H9 (cell line): ENCODE measurements around the gene TJP3. TPM values are rescaled to one million over a fixed set of nuclear protein-coding genes. Genes with fewer than 3 reads are reported as not detected.
A peak's percentile ranks its signal among the peaks of the same experiment; 100 is the strongest.

Experiments
- DNase-seq: peaks from one replicate; pipeline ENCODE4 v3.0.0-alpha.2; 2017
- H2AFZ ChIP-seq: one replicate; pipeline ENCODE4 v1.6.1; 2013; ENCODE audit warnings: mild to moderate bottlenecking, low read length, control low read depth, moderate library complexity
- H2AK5ac ChIP-seq: 2 replicates; pipeline ENCODE4 v1.6.1; 2013; ENCODE audit warnings: low read length, control low read depth, mixed read lengths; ENCODE audit not compliant: insufficient read length
- H2BK120ac ChIP-seq: one replicate; pipeline ENCODE4 v1.6.1; 2013; ENCODE audit warnings: low read depth, mild to moderate bottlenecking, low read length, control low read depth, inconsistent platforms; ENCODE audit not compliant: poor library complexity, severe bottlenecking
- H2BK12ac ChIP-seq: 2 replicates; pipeline ENCODE4 v1.6.1; 2013; ENCODE audit warnings: low read length, control low read depth, mixed read lengths, low read depth; ENCODE audit not compliant: insufficient read length
- H2BK15ac ChIP-seq: 2 replicates; pipeline ENCODE4 v1.6.1; 2013; ENCODE audit warnings: low read depth, low read length, control low read depth
- H2BK20ac ChIP-seq: one replicate; pipeline ENCODE4 v1.6.1; 2013; ENCODE audit warnings: low read depth, mild to moderate bottlenecking, low read length, control low read depth, inconsistent platforms; ENCODE audit not compliant: poor library complexity, severe bottlenecking
- H2BK5ac ChIP-seq: 2 replicates; pipeline ENCODE4 v1.6.1; 2013; ENCODE audit warnings: low read length, control low read depth, mixed read lengths; ENCODE audit not compliant: insufficient read length
- H3K14ac ChIP-seq: 2 replicates; pipeline ENCODE4 v1.6.1; 2013; ENCODE audit warnings: low read length, control low read depth; ENCODE audit not compliant: insufficient read depth
- H3K18ac ChIP-seq: 2 replicates; pipeline ENCODE4 v1.6.1; 2013; ENCODE audit warnings: low read depth, mild to moderate bottlenecking, mixed read lengths, low read length, control low read depth; ENCODE audit not compliant: insufficient read length
- H3K23ac ChIP-seq: 2 replicates; pipeline ENCODE4 v1.6.1; 2013; ENCODE audit warnings: low read length, control low read depth, mixed read lengths, low read depth; ENCODE audit not compliant: insufficient read length
- H3K23me2 ChIP-seq: 2 replicates; pipeline ENCODE4 v1.6.1; 2013; ENCODE audit warnings: low read depth, mild to moderate bottlenecking, mixed read lengths, low read length, control low read depth; ENCODE audit not compliant: insufficient read length, poor library complexity, severe bottlenecking
- H3K27ac ChIP-seq: 2 replicates; pipeline ENCODE4 v1.5.1; 2013; ENCODE audit warnings: low read length, control low read depth, mixed read lengths, low read depth; ENCODE audit not compliant: insufficient read length
- H3K27me3 ChIP-seq: 2 replicates; pipeline ENCODE4 v1.6.1; 2013; ENCODE audit warnings: low read length, control low read depth, inconsistent platforms; ENCODE audit not compliant: insufficient read depth
- H3K4ac ChIP-seq: 2 replicates; pipeline ENCODE4 v1.6.1; 2013; ENCODE audit warnings: low read depth, mild to moderate bottlenecking, control low read depth, inconsistent platforms, low read length, moderate library complexity
- H3K4me1 ChIP-seq: 2 replicates; pipeline ENCODE4 v1.6.1; 2013; ENCODE audit warnings: low read length, control low read depth, inconsistent platforms; ENCODE audit not compliant: insufficient read depth
- H3K4me2 ChIP-seq: 2 replicates; pipeline ENCODE4 v1.6.1; 2013; ENCODE audit warnings: low read length, control low read depth, mixed read lengths; ENCODE audit not compliant: insufficient read length, insufficient read depth
- H3K56ac ChIP-seq: 2 replicates; pipeline ENCODE4 v1.6.1; 2013; ENCODE audit warnings: low read depth, mild to moderate bottlenecking, mixed read lengths, low read length, control low read depth; ENCODE audit not compliant: insufficient read length
- H3K79me1 ChIP-seq: 2 replicates; pipeline ENCODE4 v1.6.1; 2013; ENCODE audit warnings: low read depth, mild to moderate bottlenecking, moderate library complexity, low read length, control low read depth, inconsistent platforms; ENCODE audit not compliant: insufficient read depth, poor library complexity, severe bottlenecking
- H3K79me2 ChIP-seq: 2 replicates; pipeline ENCODE4 v1.6.1; 2013; ENCODE audit warnings: low read length, control low read depth, inconsistent platforms; ENCODE audit not compliant: insufficient read depth
- H3K9ac ChIP-seq: 2 replicates; pipeline ENCODE4 v1.6.1; 2013; ENCODE audit warnings: low read length, control low read depth, mixed read lengths; ENCODE audit not compliant: insufficient read length; ENCODE audit errors: extremely low read depth
- H3K9me3 ChIP-seq: one replicate; pipeline ENCODE4 v1.6.1; 2013; ENCODE audit warnings: low read depth, low read length, inconsistent platforms; ENCODE audit not compliant: control insufficient read depth
- H3T11ph ChIP-seq: one replicate; pipeline ENCODE4 v1.6.1; 2013; ENCODE audit warnings: mild to moderate bottlenecking, low read length, control low read depth, inconsistent platforms
- H4K20me1 ChIP-seq: one replicate; pipeline ENCODE4 v1.6.1; 2013; ENCODE audit not compliant: control insufficient read depth, insufficient read length, insufficient read depth
- H4K5ac ChIP-seq: 2 replicates; pipeline ENCODE4 v1.6.1; 2013; ENCODE audit warnings: low read depth, mild to moderate bottlenecking, mixed read lengths, low read length, control low read depth; ENCODE audit not compliant: insufficient read length
- H4K8ac ChIP-seq: replicated peaks from 2 replicates; pipeline ENCODE4 v1.6.1; 2013; ENCODE audit warnings: low read length, control low read depth, mixed read lengths, low read depth; ENCODE audit not compliant: insufficient read length
- H4K91ac ChIP-seq: 2 replicates; pipeline ENCODE4 v1.6.1; 2013; ENCODE audit warnings: low read depth, mild to moderate bottlenecking, moderate library complexity, mixed read lengths, low read length, control low read depth; ENCODE audit not compliant: insufficient read length
- H3K27ac Mint-ChIP-seq, 3 experiments: 2 replicates in 2 of 3; 3 replicates in 1 of 3; pipeline ENCODE4 v1.8.0; 2020 to 2021; ENCODE audit warnings: mixed read lengths in 3 of 3, mild to moderate bottlenecking in 1 of 3, moderate library complexity in 1 of 3
- H3K27me3 Mint-ChIP-seq: 2 replicates; pipeline ENCODE4 v1.8.0; 2021; ENCODE audit warnings: low read depth, mild to moderate bottlenecking, moderate library complexity, mixed read lengths
- H3K36me3 Mint-ChIP-seq, 3 experiments: 2 replicates in 2 of 3; 3 replicates in 1 of 3; pipeline ENCODE4 v1.8.0; 2020 to 2021; ENCODE audit warnings: low read depth in 3 of 3, mixed read lengths in 3 of 3; ENCODE audit not compliant: insufficient read depth in 1 of 3
- H3K4me1 Mint-ChIP-seq, 2 experiments: 2 replicates each; pipeline ENCODE4 v1.8.0; 2020; ENCODE audit warnings: mixed read lengths in 2 of 2
- H3K4me3 Mint-ChIP-seq, 2 experiments: 2 replicates in 1 of 2; 3 replicates in 1 of 2; pipeline ENCODE4 v1.8.0; 2020 to 2021; ENCODE audit warnings: mild to moderate bottlenecking in 2 of 2, mixed read lengths in 2 of 2, moderate library complexity in 1 of 2
- H3K9me3 Mint-ChIP-seq, 2 experiments: 2 replicates in 1 of 2; 3 replicates in 1 of 2; pipeline ENCODE4 v1.8.0; 2020; ENCODE audit warnings: mild to moderate bottlenecking in 2 of 2, mixed read lengths in 2 of 2, moderate library complexity in 1 of 2
- CTCF ChIP-seq: fragments of 200-600 bp; sonication (generic); conservative IDR thresholded peaks from 3 replicates; pipeline ENCODE4 v1.8.0; 2021; ENCODE audit warnings: antibody characterized with exemption, mild to moderate bottlenecking
- WGBS: extraction: QIAGEN DNeasy Blood & Tissue Kit; methylation state at CpG from one replicate; pipeline ENCODE4 v1.1.7; 2013; ENCODE audit warnings: missing lambda C conversion rate, low lambda C conversion rate, mixed read lengths; ENCODE audit not compliant: insufficient read length; ENCODE audit errors: extremely low coverage; 5-methylcytosine and 5-hydroxymethylcytosine counted together
- total RNA-seq: library from RNA; stranded (reverse); gene quantifications from 2 replicates; pipeline ENCODE4 v1.2.1, GENCODE V29; 2021

The TJP3 gene
- total RNA-seq, 1 experiment from 2014 or later, result 27.3 TPM

DNA sequence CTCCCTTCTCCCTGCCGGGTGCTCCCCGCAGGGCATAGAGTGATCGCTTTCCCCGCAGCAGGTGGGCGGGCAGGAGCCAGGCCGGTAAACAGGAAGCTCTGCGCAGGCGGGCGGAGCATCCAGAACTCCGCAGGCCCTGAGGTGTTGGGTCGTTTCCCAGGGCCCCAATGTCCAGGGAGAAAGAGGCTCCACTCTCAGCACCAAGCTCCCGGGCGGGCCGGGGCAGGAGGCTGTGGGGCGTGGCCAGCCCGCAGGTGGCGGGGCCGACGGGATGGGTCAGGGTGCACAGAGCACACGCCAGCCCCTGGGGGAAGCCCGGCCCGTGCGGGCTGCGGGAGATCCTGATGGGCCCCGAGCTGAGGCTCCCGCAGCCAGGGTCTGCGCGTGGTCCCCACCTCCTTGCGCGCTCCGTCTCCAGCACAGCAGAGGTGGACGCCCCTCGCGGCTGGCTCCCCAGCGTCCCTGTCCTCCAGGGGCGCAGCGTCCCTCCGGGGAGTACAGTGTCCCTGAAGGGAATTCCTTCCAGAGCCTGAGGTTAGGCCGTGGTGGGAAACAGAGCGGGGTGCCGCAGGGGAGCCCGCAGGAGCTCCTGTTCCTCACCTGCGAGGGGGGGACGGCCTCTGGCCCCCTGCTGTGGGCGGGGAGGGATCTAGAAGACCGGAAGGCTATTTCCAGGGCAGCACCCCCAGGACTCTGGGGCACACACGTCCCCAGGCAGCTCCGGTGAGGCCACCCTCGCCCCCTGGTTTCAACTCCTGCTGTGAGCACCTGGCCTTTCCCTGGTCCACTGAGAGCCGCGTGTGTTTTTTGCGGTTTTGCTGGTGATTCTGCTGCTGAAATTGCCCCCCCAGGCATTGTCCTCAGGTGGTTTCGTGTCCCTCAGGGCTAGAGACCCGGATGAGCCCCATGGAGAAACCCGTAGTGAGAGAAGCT, 20.1 kb upstream of the TJP3 start:
- Histone ChIP-seq H2BK120ac (no peak overlapping the region), H3T11ph (no peak overlapping the region), H3K27ac (no peak overlapping the region), H4K91ac (no peak overlapping the region), H3K27me3 (no peaks in the 10 kb centered on the region), H3K79me2 (peaks cover 3% of the 10 kb centered on the region; the same call in 1 of the 2 replicates), H3K23ac (no peak overlapping the region), H2BK12ac (no peak overlapping the region), H3K4me2 (peak overlapping the region; percentile 29), H3K4ac (no peak overlapping the region), H2AFZ (no peak overlapping the region), H3K23me2 (peaks cover 9% of the 10 kb centered on the region), H3K14ac (peak overlapping the region; percentile 27), H4K5ac (no peak overlapping the region), H3K9ac (no peak overlapping the region), H2AK5ac (no peak overlapping the region), H2BK5ac (no peak overlapping the region), H3K18ac (peak overlapping the region; percentile 68), H3K4me1 (peaks cover 7% of the 10 kb centered on the region; the same call in 1 of the 2 replicates), H2BK20ac (no peak overlapping the region), H3K56ac (no peak overlapping the region), H3K9me3 (peaks cover 8% of the 10 kb centered on the region), H4K8ac (peak overlapping the region; percentile 98), H2BK15ac (0 out of 2 replicates have a peak overlapping the region, but pooled peaks have one; percentile 5), H4K20me1 (peaks cover 3% of the 10 kb centered on the region), H3K79me1 (no peaks in the 10 kb centered on the region)
- no peaks in the 10 kb centered on the region for H3K27me3 Mint-ChIP-seq
- peak overlapping the region; percentile 51 to 52; a peak in 4 of 5 replicates for H3K4me3 Mint-ChIP-seq
- peak; percentile 71 for DNase-seq
- peak overlapping the region in 2 of 3 experiments; percentile 86 to 90; a peak in 3 of 7 replicates for H3K27ac Mint-ChIP-seq
- peaks cover 19 to 32% (median 32%) of the 10 kb centered on the region in 3 experiments for H3K36me3 Mint-ChIP-seq
- H3K9me3 Mint-ChIP-seq, result peaks cover 14% of the 10 kb centered on the region in 2 experiments
- TF ChIP-seq CTCF, result peak; percentile 15; the same call in 1 of the 3 replicates
- WGBS, result no CpG with 5 or more reads among the region's 55 CpGs
- H3K4me1 Mint-ChIP-seq, result peaks cover 19 to 23% of the 10 kb centered on the region in 2 experiments
